GM15510 (cell line): Measurements from ENCODE around the gene GABRB1.

Source experiments
- POLR2A ChIP-seq: IDR thresholded peaks from 3 replicates; pipeline ENCODE4 v1.6.1; 2011; ENCODE audit warnings: borderline replicate concordance; ENCODE audit not compliant: insufficient read length; ENCODE audit errors: extremely low read depth

Gene GABRB1

DNA sequence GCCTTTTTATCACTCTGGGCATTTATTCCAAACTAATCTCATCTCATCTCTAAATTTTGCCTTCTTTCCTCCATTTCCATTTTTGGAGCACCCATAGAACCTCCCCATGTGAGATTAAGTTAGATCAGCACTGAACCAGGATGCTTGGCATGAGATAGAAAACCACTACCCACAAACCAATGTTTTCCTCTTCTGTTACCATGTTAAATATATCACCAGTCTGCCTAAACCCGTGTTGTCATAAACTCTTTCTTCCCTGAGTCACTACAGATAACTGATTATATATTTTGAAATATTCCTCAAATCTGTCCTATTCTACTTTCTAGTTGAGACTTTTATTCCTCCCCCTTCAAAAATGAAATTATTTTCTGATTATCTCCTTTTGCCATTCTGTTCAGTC lies 37.6 kb downstream of the GABRB1 start:
- no peak for TF ChIP-seq POLR2A

DNA sequence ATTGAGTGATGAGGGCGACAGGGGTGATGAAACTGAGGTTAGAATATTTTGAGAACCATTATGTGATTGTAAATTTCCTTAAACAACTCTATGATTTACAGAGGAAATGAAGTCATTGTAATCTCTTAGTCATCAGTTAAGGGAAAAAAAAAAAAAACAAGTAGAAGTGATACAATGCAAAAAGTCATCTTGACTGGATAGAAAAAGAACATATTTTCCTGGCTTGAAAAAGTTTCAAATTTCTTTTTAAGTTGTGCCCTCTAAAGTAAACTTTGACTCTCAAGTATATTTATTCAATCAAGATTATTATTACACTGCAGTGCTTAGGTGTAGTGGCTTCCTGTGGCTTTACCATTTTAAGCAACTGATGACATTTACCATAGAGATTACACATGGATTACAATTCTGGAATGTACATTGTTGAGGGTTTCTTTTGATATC lies 40.6 kb downstream of the GABRB1 start:
- TF ChIP-seq POLR2A, result no peak

DNA sequence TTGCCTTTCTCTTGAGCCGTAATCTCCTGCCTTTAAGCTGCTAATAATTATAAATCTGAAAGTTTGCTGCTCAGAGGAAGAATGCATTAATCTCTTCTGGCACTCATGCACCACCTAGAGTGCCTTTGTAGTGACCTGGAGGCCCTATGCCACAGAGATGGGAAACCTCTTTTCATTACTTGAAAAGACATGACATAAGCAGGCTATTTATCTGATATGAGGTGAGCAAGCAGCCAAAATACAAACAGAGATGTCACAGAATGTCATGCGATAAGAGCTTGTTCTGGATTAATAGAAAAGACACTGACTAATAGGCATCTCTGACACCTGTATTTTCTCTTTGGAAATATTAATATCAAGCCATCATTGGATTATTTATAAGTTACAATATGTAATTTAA lies 42.3 kb downstream of the GABRB1 start:
- TF ChIP-seq POLR2A, result no peak

DNA sequence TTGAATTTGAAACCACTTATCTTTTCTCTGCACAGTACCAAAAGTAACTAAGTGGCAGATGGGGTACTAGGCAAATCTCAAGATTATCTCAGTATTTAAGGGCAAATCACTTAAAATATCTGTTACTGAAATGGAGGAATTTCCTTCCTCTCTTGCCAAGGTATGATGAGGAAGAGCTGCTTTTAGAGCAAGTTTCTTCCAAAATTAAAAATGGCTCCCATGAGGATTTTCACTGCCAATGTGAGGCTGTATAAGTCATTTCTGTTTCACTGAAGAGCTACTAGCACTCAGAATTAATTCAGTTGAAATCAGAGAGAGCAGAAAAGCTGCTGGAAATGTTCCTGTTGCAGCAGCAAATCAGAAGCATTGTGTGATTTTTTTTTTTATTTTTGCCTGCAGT lies 43.4 kb downstream of the GABRB1 start:
- TF ChIP-seq POLR2A, result no peak

GRCh38 chr4:47075262-47075661 lies 43.9 kb downstream of the GABRB1 start:
- TF ChIP-seq POLR2A, result no peak

GRCh38 chr4:47075919-47076318 lies 44.6 kb downstream of the GABRB1 start:
- TF ChIP-seq POLR2A, result no peak

DNA sequence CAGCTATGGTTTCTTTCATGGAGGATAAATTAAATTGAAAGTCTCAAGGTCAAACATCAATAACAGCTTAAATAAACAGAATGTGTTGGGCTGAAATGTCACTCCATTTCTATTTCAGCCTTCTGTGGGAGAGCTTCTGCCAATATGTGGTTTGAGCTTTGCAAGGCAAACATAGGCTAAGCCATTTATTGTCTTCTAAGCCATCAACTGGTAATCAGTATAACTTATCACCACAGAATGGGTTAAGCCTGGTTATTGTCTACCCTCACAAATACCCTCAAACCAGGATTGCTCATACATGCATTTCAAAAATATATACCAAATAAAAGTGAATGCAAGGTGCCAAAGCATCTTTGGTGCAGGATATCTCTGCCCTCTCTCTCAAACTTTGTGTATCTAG lies 52.7 kb downstream of the GABRB1 start:
- no peak for TF ChIP-seq POLR2A

GRCh38 chr4:47084795-47085194 lies 53.4 kb downstream of the GABRB1 start:
- no peak for TF ChIP-seq POLR2A

GRCh38 chr4:47088298-47088697 lies 56.9 kb downstream of the GABRB1 start:
- TF ChIP-seq POLR2A, result no peak

DNA sequence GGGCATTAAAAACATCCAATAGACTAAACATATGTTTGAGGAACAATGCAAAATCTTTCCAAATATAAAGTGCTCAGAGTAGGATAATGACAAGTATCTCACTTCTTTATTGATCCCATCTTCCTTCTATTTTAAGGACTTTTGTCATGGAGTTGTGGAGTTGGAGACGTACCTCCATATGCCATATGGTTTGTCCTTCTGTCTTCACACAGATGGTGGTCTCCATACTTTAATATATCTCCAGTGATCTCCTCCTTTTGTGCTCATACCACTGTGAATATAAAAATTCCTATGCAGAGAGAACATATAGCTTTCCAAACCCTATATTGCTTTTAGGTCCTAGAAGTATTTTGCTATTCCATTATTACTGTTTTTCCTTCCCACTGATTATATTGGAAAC lies 64.5 kb downstream of the GABRB1 start:
- TF ChIP-seq POLR2A, result no peak

DNA sequence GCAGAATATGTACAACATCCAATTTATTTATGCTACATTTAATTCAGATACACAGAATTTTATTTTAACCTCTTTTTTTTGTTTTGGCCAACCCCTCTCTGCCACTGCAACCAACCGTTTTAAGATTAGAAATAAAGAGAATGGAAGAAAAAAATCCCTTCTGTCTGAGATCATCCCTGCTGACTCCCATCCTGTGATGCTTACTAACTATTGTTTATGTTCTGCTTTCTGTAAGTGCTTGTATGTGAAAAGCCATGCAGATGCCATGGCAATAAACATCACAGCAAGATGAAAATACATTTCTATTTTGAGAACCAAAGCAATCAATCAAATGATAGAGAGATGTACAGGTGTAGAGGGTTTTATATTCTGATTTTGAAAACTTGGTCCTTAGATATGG lies 70.1 kb downstream of the GABRB1 start:
- no peak for TF ChIP-seq POLR2A

DNA sequence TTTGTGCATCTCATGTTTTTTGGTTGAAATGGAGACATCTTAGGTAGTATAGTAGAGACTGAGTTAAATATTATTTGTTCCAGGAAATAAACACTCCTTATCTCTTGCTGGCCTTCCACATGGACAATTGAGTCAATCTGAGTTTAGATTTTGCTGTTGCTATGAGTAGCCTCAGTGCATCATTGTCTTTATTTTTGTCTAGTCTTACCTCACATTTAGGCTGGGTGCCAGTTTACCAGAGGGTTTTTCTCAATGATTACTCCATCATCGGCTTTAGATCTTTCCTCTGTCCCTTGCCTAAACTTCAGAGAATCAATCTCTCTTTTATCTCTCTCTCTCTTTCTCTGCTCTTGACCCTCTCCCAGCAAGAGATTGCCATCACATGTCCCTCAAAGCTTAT lies 73.6 kb downstream of the GABRB1 start:
- TF ChIP-seq POLR2A, result no peak

DNA sequence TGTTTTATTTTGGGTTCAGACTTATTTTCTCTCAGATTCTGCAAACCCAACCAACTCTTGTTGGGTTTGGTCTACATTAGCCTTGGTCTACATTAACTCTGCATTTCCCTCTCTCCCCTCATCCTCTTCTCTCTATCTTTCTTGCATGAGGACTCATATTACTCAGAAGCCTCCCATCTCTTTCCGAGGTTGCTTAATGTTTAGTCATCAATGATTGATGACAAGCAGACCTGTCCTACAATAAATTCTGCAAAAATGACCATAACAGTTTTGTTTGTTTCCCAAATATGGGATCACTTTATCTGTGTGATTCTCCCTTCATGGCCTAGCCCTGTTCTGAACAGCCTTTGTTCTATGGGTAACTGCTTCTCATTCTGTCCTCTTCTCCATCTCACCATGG lies 75.2 kb downstream of the GABRB1 start:
- TF ChIP-seq POLR2A, result no peak

- no peak for TF ChIP-seq POLR2A
Measured at GRCh38 chr4:47109379-47109778, 78.0 kb downstream of the GABRB1 start.

DNA sequence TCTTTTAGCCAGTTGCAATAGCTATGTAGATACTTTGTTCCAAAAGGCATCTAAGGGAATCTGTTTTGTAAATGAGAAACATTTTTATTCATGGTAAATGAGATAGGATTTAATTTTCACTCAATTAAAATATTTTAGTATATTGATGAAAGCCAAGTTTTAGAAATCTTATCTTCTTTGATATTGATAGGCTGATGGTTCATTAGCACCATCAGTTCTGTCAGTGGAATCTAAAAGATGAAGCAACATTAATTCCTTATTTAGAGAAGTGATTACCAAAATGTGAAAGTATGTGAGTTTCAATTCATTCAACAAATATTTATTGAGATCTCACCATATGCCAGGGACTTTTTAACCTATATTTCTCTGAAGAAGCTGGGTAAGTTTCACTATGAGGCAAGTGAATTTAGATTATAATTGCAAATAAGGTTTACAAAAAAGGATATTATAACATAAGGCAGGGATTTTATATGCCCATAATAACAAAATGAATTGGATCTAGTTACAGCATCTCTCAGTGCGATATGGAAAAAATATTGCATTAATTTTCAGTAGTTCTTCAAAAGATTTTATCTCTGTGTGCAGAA lies 79.3 kb downstream of the GABRB1 start:
- no peak for TF ChIP-seq POLR2A

DNA sequence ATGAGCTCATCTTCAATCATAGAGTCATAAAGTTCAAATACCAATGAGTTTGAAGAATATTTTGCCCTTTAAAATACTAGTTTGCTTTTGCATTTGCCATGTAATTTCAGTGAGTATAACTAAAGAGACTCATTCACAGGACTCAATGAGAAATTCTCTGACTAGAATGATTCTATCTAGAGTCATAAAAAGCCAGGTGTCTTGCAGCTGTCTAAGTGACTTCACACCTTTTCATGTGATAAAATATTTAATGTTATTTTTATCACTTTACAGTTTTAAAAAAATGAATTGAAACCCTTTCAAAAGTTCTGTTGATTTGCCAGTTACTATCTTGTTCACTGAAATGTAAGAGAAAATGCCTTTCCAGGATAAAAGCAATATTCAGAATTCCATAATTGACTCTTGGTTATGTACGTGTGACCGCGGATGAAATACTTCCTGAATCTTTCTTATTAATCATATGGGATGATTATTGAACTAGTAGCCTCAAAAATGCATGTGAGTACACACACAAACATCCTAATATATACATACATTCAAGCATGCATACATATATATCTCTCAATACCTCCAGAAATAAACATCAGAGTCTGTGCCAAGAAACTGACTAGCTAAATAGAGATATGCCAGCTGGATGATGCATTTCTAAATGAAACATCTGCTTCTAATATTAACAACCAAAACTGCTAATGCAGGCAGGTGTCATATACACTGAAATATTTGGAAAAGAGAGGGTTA lies 87.0 kb downstream of the GABRB1 start:
- TF ChIP-seq POLR2A, result no peak
